Upper lobe of left lung (tissue), 4 donors: ENCODE measurements around the gene USP31.

Experiments used
- CTCF ChIP-seq, 6 experiments: fragments of 450-650 bp in 4 of 6; fragments of 200-600 bp in 2 of 6; sonication (generic) in 2 of 6; IDR thresholded peaks; one replicate each; pipeline ENCODE4 v1.5.1; 2016 to 2019; ENCODE audit warnings: antibody characterized with exemption in 6 of 6
- EP300 ChIP-seq, 4 donors: sonication (generic); formaldehyde crosslinking; IDR thresholded peaks; one replicate each; pipeline ENCODE4 v1.5.1; 2017; ENCODE audit warnings: antibody characterized with exemption in 4 of 4, control low read depth in 2 of 4
- POLR2A ChIP-seq, 4 donors: fragments of 450-650 bp; IDR thresholded peaks; one replicate each; pipeline ENCODE4 v1.5.1; 2016 to 2017; ENCODE audit warnings: antibody characterized with exemption in 4 of 4, mild to moderate bottlenecking in 2 of 4

GRCh38 chr16:23071196-23072083 lies 77.8 kb downstream of the USP31 start:
- TF ChIP-seq CTCF (IDR thresholded peaks at IDR 0.05) = no peak
- no peak for TF ChIP-seq POLR2A (IDR thresholded peaks at IDR 0.05)
- no peak for TF ChIP-seq EP300 (IDR thresholded peaks at IDR 0.05)
